ENCODE measurements around the gene KCTD16. TPM values are rescaled to one million over a fixed set of nuclear protein-coding genes. Genes with fewer than 3 reads are reported as not detected.

Gene KCTD16
- total RNA-seq, 1 experiment from 2014 or later: 0.08 TPM

GRCh38 chr5:144318460-144318859 is 147.8 kb downstream of the KCTD16 start:
- Histone ChIP-seq H3K9me3 (ENCODE audit: control insufficient read depth, insufficient read depth, low read depth, low read length) (no peaks in the 10 kb centered on the region), H3K4me1 (ENCODE audit: control insufficient read depth, insufficient read depth, low read length) (no peaks in the 10 kb centered on the region), H3K27ac (ENCODE audit: low read length) (no peak overlapping the region), H3K36me3 (ENCODE audit: control insufficient read depth, insufficient read depth, low read length) (no peaks in the 10 kb centered on the region), H3K27me3 (ENCODE audit: control insufficient read depth, insufficient read depth, low read length) (no peaks in the 10 kb centered on the region), H3K4me3 (ENCODE audit: low read depth in 2 of 2, low read length in 2 of 2) (no peak overlapping the region)
- ChIA-PET CTCF (no interaction called here), POLR2A (no interaction called here)
- intact Hi-C loops (cut with micrococcal nuclease; ENCODE audit: unreplicated experiment): no loop called here
- DNase-seq (ENCODE audit: low read depth, low spot score): no peak
- ATAC-seq: no peak
- BruUV-seq (replicated peaks): no TSS peak
- TF ChIP-seq TCF7L2 (IDR thresholded peaks at IDR 0.05; ENCODE audit: low read depth, low read length) (no peak), CTCF (IDR thresholded peaks at IDR 0.05) (no peak), REST (IDR thresholded peaks at IDR 0.05; ENCODE audit: insufficient read depth in 1 of 2, low read depth in 2 of 2, low read length in 1 of 2) (no peak), POLR2AphosphoS5 (IDR thresholded peaks at IDR 0.05; ENCODE audit: low read depth, low read length) (no peak), SIN3A (IDR thresholded peaks at IDR 0.05; ENCODE audit: borderline replicate concordance, insufficient read depth, low read depth, low read length) (no peak)
- in situ Hi-C loops (cut with HindIII; ENCODE audit: low pct_unique_long_range_greater_than_20kb, low sequenced_read_pairs): no loop called here

GRCh38 chr5:144323181-144323580 is 152.5 kb downstream of the KCTD16 start:
- TF ChIP-seq TCF7L2 (IDR thresholded peaks at IDR 0.05; ENCODE audit: low read depth, low read length) (no peak), SIN3A (IDR thresholded peaks at IDR 0.05; ENCODE audit: borderline replicate concordance, insufficient read depth, low read depth, low read length) (no peak), REST (IDR thresholded peaks at IDR 0.05; ENCODE audit: insufficient read depth in 1 of 2, low read depth in 2 of 2, low read length in 1 of 2) (no peak), CTCF (IDR thresholded peaks at IDR 0.05) (no peak), POLR2AphosphoS5 (IDR thresholded peaks at IDR 0.05; ENCODE audit: low read depth, low read length) (no peak)

More at GRCh38 chr5:144323181-144323580, 152.5 kb downstream of the KCTD16 start:
- DNase-seq (ENCODE audit: low read depth, low spot score) (no peak), ATAC-seq (no peak)
- Histone ChIP-seq H3K36me3 (ENCODE audit: control insufficient read depth, insufficient read depth, low read length) (no peaks in the 10 kb centered on the region), H3K27ac (ENCODE audit: low read length) (no peak overlapping the region), H3K9me3 (ENCODE audit: control insufficient read depth, insufficient read depth, low read depth, low read length) (no peaks in the 10 kb centered on the region), H3K27me3 (ENCODE audit: control insufficient read depth, insufficient read depth, low read length) (no peaks in the 10 kb centered on the region), H3K4me1 (ENCODE audit: control insufficient read depth, insufficient read depth, low read length) (no peaks in the 10 kb centered on the region), H3K4me3 (ENCODE audit: low read depth in 2 of 2, low read length in 2 of 2) (no peak overlapping the region)
- intact Hi-C loops (cut with micrococcal nuclease; ENCODE audit: unreplicated experiment) (no loop called here), in situ Hi-C loops (cut with HindIII; ENCODE audit: low pct_unique_long_range_greater_than_20kb, low sequenced_read_pairs) (no loop called here)
- ChIA-PET POLR2A (interaction anchor here (0.6 kb wide), 1 partner anchor 738 kb away, joined by 3 read pairs; no protein-coding TSS in a partner anchor), CTCF (no interaction called here)
- BruUV-seq (replicated peaks): no TSS peak

Measured in Panc1 (cell line).